HUES6 (cell line): ENCODE results near the gene POLD1.

ENCODE experiments used
- H3K27ac ChIP-seq: 2 replicates; pipeline ENCODE4 v1.7.0; 2013; ENCODE audit warnings: low read depth, mild to moderate bottlenecking, low read length, inconsistent platforms
- H3K27me3 ChIP-seq: 2 replicates; pipeline ENCODE4 v1.6.1; 2013; ENCODE audit warnings: low read length; ENCODE audit not compliant: control insufficient read depth, insufficient read depth
- H3K36me3 ChIP-seq: 2 replicates; pipeline ENCODE4 v1.6.1; 2013; ENCODE audit warnings: low read length; ENCODE audit not compliant: control insufficient read depth, insufficient read depth
- H3K4me1 ChIP-seq: 2 replicates; pipeline ENCODE4 v1.6.1; 2013; ENCODE audit warnings: low read length; ENCODE audit not compliant: control insufficient read depth, insufficient read depth
- H3K4me3 ChIP-seq: 2 replicates; pipeline ENCODE4 v1.5.1; 2013; ENCODE audit warnings: low read depth, low read length
- H3K9ac ChIP-seq: one replicate; pipeline ENCODE4 v1.6.1; 2013; ENCODE audit warnings: mild to moderate bottlenecking, low read length
- H3K9me3 ChIP-seq: 2 replicates; pipeline ENCODE4 v1.6.1; 2013; ENCODE audit warnings: low read depth, low read length; ENCODE audit not compliant: control insufficient read depth, insufficient read depth

The POLD1 gene

DNA sequence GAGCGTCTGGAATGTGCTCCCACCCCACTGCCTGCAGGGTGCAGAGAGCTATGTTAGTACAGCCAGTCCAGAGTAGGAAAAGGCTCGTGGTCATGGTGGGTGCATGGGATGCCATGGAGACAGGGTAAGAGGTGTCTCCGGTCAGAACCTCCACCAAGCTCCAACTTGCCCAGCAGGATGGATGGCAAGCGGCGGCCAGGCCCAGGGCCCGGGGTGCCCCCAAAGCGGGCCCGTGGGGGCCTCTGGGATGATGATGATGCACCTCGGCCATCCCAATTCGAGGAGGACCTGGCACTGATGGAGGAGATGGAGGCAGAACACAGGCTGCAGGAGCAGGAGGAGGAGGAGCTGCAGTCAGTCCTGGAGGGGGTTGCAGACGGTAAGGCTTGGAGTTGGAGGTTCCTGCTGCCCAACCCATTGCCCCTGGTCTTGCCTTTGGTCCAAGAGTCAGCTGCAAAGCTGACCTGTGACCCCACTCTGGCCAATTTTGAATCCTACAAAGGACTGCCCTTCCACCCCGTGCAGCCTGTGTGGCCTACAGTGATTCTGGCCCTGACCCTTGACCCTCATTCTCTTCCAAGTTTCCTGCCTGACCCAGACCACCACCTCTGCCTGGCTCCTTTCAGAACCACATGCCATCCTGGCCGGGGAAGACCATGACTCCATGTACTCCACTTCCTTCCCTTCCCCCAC, 14.7 kb downstream of the POLD1 start:
- Histone ChIP-seq H3K4me1 (no peaks in the 10 kb centered on the region), H3K36me3 (peaks cover 46% of the 10 kb centered on the region), H3K9me3 (no peaks in the 10 kb centered on the region), H3K4me3 (no peak overlapping the region), H3K27ac (no peak overlapping the region), H3K27me3 (no peaks in the 10 kb centered on the region), H3K9ac (no peak overlapping the region)

DNA sequence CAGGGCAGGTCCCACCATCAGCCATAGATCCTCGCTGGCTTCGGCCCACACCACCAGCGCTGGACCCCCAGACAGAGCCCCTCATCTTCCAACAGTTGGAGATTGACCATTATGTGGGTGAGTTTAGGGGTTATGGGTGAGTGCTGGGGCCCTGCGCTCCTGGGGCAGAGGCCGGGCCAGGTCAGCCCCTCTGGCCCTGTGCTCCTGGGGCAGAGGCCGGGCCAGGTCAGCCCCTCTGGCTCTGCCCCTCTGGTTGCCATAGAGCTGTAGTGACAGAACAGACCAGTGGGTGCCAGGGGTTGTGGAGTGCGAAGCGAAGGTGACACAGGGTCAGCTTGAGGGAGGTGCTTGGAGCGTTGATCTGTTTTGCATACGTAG, 15.2 kb downstream of the POLD1 start:
- H3K9me3 ChIP-seq, result no peaks in the 10 kb centered on the region
- no peaks in the 10 kb centered on the region for H3K27me3 ChIP-seq
- no peak overlapping the region for H3K9ac ChIP-seq
- no peaks in the 10 kb centered on the region for H3K4me1 ChIP-seq
- H3K27ac ChIP-seq, result no peak overlapping the region
- peaks cover 46% of the 10 kb centered on the region for H3K36me3 ChIP-seq
- no peak overlapping the region for H3K4me3 ChIP-seq

DNA sequence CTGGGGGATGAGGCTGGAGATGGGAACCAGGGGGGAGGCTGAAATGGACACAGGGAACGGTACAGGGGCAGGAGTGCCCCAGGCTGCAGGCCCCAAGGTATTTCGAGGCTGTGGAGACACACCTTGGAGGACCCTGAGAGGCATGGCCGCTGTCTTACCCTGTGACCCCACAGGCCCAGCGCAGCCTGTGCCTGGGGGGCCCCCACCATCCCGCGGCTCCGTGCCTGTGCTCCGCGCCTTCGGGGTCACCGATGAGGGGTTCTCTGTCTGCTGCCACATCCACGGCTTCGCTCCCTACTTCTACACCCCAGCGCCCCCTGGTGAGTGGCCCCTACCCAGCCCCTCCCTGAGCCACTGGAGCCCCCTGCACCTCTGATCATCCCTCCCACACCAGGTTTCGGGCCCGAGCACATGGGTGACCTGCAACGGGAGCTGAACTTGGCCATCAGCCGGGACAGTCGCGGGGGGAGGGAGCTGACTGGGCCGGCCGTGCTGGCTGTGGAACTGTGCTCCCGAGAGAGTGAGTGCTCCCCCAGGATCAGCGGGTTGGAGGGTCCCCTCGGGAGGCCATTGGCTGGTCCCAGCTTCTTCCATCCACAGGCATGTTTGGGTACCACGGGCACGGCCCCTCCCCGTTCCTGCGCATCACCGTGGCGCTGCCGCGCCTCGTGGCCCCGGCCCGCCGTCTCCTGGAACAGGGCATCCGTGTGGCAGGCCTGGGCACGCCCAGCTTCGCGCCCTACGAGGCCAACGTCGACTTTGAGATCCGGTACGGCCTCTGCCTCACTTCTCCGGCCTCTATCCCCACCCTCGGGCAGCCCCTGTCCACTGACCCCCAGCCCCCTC, 17.7 kb downstream of the POLD1 start:
- Histone ChIP-seq H3K36me3 (peaks cover 63% of the 10 kb centered on the region), H3K4me1 (no peaks in the 10 kb centered on the region)

DNA sequence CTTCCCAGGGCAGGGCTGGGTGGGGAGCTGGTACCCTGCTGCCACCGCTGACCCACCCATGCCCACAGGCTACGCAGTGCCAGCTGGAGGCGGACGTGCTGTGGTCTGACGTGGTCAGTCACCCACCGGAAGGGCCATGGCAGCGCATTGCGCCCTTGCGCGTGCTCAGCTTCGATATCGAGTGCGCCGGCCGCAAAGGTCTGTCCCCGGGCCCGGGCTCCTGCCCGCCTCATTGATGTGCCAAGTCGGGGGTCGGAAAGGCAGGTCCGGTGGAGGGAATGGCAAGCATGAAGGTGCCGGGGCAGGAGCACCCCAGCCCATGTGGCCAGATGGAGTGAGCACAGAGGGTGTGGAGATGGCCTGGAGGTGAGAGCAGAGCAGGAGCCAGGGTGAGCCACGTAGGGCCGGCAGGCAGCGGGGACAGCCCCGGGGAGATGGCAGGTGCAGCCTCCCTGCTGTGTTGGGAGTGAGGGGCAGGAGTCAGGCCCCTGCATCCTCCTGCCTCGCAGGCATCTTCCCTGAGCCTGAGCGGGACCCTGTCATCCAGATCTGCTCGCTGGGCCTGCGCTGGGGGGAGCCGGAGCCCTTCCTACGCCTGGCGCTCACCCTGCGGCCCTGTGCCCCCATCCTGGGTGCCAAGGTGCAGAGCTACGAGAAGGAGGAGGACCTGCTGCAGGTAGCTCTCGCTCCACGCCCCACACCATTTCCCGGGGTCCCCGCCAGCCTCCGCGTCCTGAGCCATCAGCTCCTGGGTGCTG, 18.6 kb downstream of the POLD1 start:
- Histone ChIP-seq H3K9ac (no peak overlapping the region), H3K9me3 (no peaks in the 10 kb centered on the region), H3K27ac (no peak overlapping the region), H3K4me1 (no peaks in the 10 kb centered on the region), H3K27me3 (no peaks in the 10 kb centered on the region), H3K4me3 (no peak overlapping the region), H3K36me3 (peaks cover 67% of the 10 kb centered on the region)

More for the DNA sequence above, 17.7 kb downstream of the POLD1 start:
- Histone ChIP-seq H3K27ac (no peak overlapping the region), H3K9me3 (no peaks in the 10 kb centered on the region), H3K9ac (no peak overlapping the region), H3K4me3 (no peak overlapping the region), H3K27me3 (no peaks in the 10 kb centered on the region)

DNA sequence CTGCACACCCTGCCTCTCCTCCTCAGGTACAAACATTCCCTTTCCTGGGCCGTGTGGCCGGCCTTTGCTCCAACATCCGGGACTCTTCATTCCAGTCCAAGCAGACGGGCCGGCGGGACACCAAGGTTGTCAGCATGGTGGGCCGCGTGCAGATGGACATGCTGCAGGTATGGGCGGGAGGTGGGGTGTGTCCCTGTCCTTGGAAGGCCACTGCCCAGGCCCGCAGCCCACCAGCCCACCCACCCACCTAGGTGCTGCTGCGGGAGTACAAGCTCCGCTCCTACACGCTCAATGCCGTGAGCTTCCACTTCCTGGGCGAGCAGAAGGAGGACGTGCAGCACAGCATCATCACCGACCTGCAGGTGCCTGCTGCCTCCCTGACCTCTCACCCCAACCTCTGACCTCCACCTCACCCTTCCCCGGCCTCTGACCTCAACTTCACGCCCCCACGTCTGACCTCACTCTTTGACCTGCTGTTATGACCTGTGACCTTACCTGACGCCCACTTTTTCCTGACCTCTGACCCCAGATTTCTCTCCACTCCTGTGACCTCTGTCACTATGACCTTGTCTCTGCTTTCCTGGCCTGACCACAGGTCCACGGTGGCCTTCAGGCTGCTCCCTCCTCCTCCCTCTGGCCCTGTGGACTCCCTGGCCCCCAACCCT, 22.1 kb downstream of the POLD1 start:
- Histone ChIP-seq H3K27me3 (no peaks in the 10 kb centered on the region), H3K27ac (no peak overlapping the region), H3K4me1 (no peaks in the 10 kb centered on the region), H3K9me3 (no peaks in the 10 kb centered on the region), H3K36me3 (peaks cover 83% of the 10 kb centered on the region), H3K9ac (no peak overlapping the region), H3K4me3 (no peak overlapping the region)

DNA sequence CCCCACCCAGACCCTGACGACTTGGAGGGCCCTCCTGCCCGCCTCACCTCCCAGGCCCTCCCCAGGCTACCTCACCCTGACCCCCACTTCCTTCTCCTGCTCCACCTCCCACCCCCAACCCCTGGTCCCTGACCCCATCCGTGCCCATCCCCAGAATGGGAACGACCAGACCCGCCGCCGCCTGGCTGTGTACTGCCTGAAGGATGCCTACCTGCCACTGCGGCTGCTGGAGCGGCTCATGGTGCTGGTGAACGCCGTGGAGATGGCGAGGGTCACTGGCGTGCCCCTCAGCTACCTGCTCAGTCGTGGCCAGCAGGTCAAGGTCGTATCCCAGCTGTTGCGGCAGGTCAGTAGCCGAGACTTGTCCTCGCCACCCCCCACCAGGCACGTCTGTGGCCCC, 22.7 kb downstream of the POLD1 start:
- H3K4me1 ChIP-seq, result no peaks in the 10 kb centered on the region
- no peak overlapping the region for H3K4me3 ChIP-seq
- no peaks in the 10 kb centered on the region for H3K27me3 ChIP-seq
- H3K9me3 ChIP-seq, result no peaks in the 10 kb centered on the region
- peaks cover 81% of the 10 kb centered on the region for H3K36me3 ChIP-seq
- no peak overlapping the region for H3K9ac ChIP-seq
- no peak overlapping the region for H3K27ac ChIP-seq

DNA sequence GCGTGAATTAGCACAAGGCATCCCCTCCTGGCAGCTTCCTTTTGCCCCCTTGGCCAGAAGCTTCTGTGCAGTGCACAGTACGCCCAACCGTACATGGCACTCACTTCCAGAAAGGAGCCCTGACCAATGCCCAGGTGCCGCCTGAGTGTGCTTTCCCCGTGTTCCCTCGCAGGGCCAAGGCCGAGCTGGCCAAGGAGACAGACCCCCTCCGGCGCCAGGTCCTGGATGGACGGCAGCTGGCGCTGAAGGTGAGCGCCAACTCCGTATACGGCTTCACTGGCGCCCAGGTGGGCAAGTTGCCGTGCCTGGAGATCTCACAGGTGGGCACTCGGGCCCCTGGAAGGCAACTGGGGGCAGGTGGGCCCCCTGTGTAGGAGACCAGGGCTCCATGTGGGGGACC, 25.2 kb downstream of the POLD1 start:
- no peaks in the 10 kb centered on the region for H3K9me3 ChIP-seq
- H3K9ac ChIP-seq, result no peak overlapping the region
- H3K4me3 ChIP-seq, result no peak overlapping the region
- H3K36me3 ChIP-seq, result peaks cover 78% of the 10 kb centered on the region
- H3K4me1 ChIP-seq, result no peaks in the 10 kb centered on the region
- no peaks in the 10 kb centered on the region for H3K27me3 ChIP-seq
- H3K27ac ChIP-seq, result no peak overlapping the region

DNA sequence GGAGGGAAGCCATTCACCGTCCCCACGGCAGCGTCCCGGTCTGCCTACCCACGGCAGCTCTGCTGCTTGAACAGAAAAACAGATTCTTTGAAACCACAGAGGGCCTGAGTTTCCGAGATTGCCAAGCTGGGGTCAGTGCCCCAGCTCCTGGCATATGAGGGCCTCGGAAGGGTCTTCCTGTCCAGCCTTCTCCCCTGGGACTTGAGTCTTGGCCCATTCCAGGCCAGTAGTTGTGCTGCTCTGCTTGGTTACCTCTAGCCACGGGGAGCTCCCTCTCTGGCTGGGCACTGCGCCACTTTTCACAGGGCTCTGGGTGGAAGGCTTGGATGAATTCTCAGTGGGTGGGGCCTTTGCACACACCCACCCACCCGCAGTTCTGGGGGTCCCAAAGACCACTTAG, 26.0 kb downstream of the POLD1 start:
- Histone ChIP-seq H3K4me3 (no peak overlapping the region), H3K27me3 (no peaks in the 10 kb centered on the region), H3K9ac (no peak overlapping the region), H3K27ac (no peak overlapping the region), H3K9me3 (no peaks in the 10 kb centered on the region), H3K36me3 (peaks cover 76% of the 10 kb centered on the region), H3K4me1 (peaks cover 1% of the 10 kb centered on the region; the same call in 1 of the 2 replicates)

DNA sequence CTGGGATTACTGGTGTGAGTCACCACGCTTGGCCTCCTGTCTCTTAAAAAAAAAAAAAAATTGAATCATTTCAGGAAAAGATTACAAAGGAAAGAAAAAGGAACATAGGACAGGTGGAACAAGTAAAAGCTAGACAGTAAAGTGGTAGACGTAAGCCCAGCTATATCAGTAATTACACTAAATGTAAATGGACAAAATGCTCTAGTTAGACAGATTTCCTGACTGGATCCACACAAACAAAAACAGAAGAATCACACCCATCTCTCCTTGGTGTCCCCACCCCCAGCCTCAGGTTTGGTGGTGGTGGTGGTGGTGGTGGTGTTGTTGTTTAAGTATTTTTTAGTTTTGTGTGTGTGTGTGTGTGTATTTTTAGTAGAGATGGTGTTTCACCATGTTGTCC, 28.3 kb downstream of the POLD1 start:
- Histone ChIP-seq H3K36me3 (peaks cover 54% of the 10 kb centered on the region), H3K27ac (no peak overlapping the region), H3K27me3 (no peaks in the 10 kb centered on the region), H3K9ac (no peak overlapping the region), H3K9me3 (no peaks in the 10 kb centered on the region), H3K4me1 (peaks cover 4% of the 10 kb centered on the region; the same call in 1 of the 2 replicates), H3K4me3 (no peak overlapping the region)

DNA sequence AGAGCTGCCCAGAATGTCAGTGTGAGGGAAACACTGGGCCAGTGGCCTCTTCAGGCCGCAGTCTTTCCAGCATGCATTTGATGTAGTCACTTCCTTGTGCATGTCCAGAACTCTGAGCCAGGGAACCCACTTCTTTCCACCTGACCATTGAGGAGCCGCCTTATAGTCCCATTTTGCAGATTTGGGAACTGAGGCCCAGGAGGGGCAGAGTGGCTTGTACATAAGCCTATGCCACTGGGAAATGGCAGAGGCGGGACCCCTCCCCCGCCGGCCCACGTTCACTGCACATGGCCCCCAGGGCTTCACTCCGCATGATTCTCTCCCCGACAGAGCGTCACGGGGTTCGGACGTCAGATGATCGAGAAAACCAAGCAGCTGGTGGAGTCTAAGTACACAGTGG, 28.9 kb downstream of the POLD1 start:
- no peak overlapping the region for H3K27ac ChIP-seq
- H3K4me3 ChIP-seq, result no peak overlapping the region
- H3K27me3 ChIP-seq, result no peaks in the 10 kb centered on the region
- no peak overlapping the region for H3K9ac ChIP-seq
- peaks cover 54% of the 10 kb centered on the region for H3K36me3 ChIP-seq
- H3K4me1 ChIP-seq, result peaks cover 8% of the 10 kb centered on the region
- H3K9me3 ChIP-seq, result no peaks in the 10 kb centered on the region
